GM10847 (cell line): ENCODE data around the gene CEP170B.

ENCODE experiments used
- POLR2A ChIP-seq: IDR thresholded peaks from 2 replicates; pipeline ENCODE4 v1.6.1; 2011; ENCODE audit not compliant: insufficient read length; ENCODE audit errors: extremely low read depth

The CEP170B gene

DNA sequence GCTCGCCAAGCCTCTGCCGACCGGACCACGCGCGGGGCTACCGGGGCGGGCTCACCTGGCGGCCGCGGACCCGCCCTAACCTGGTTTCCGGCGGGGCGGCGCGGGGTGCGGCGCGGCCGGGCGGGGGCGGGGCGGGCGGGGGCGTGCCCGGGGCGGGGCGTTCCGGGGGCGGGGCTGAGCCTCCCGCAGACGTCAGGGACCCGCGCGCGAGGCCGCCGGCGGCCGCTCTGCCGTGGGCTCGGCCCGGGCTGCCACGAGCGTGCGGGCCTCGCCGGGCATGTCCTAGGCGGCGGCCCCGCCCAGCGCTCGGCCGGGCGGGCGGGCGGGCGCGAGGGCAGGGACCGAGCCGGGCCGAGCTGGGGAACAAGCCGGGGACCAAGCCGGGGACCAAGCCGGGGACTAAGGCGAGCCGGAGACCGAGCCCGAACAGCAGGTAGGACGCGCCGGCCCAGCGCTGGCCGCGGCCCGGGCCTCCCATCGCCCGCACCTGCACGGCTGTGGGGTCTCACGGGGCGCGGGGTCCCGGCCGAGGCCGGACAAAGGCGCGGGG lies at the start of gene CEP170B:
Gene CEP170B, plus strand, starts transcription at position 188 of the 550 bp plus-strand sequence. CDS start 3,183 bp downstream, outside the sequence.
- no peak for TF ChIP-seq POLR2A

DNA sequence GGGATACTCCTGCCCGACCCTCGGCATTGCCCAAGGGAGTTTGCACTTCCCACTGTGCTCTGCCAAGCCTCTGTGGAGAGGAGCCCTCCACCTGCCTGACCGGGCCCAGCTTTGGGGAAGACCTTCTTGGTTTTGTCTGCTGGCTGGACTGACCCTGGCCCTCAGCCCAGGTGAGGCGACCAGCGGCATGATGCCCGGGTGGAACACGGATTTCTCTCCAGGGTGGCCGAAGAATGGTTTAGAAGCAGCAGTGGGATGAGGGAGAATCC lies 48.5 kb upstream of the CEP170B start:
- no peak for TF ChIP-seq POLR2A

DNA sequence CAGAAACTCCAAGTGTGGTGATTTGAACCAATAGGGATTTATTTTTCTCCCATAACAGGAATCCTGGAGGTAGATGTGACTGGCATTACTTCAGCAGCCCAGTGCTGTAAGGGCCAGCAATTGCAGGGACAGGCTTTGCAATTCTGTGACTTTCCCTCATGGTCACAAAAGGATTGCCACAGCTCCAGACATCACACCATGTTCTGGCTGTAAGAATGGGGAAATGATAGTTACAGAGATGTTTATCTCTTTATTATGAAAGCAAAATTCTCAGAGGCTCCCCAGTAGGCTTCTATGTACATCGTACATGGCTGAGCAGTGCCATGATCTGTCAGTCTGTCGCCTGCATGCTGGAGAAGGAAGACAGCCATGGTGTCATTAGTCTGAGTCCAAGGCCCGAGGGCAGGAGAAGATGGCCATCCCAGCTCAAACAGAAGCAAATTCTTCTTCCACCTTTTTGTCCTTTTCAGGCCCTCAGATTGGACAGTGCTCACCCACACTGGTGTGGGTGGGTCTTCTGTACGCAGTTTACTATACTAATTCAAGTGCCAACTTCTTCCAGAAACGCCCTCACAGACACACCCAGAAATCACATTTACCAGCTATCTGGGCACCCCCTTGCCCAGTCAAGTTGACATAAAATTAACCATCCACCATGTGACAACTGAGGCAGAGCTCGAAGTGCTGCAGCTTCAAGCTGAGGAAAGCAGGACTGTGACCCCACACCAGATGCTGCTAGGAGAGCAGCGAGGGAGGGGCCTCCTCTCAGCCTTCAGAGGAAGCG lies 46.9 kb upstream of the CEP170B start:
- no peak for TF ChIP-seq POLR2A

DNA sequence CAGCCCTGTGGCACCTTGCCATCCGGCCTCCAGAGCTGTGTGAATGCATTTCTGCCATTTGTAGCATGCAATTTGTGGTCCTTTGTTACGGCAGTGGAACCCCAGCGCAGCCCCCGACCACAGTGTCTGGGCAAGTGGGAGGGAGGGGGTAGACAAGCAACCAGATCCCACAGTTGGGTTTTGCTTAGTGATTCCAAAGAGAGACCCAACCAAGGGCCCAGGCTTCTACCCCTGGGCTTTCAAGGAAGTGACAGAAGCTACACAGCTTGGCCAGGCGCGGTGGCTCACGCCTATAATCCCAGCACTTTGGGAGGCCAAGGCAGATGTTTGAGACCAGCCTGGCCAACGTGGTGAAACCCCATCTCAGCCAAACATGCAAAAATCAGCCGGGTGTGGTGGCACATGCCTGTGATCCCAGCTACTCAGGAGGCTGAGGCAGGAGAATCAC lies 46.3 kb upstream of the CEP170B start:
- no peak for TF ChIP-seq POLR2A

DNA sequence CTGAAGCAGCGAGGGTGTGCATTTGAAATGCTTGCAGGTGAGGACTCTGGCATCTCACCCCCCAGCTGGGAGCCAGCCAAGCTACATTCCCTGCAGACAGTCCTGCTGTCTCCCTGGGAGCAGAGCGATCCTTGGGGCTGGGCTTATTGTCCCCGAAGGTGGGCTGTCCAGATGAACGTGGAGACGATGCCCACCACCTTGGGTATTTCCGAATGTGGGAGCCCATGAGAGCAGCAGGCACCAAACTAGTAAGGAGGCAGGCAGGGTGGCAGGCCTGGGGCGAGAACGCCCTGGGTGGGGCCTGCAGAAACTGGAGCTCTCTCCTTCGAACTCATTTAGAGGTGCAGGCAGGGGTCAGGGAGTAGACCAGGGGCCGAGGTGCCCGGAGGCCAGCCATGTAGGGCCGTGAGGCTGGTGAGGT lies 45.7 kb upstream of the CEP170B start:
- no peak for TF ChIP-seq POLR2A

DNA sequence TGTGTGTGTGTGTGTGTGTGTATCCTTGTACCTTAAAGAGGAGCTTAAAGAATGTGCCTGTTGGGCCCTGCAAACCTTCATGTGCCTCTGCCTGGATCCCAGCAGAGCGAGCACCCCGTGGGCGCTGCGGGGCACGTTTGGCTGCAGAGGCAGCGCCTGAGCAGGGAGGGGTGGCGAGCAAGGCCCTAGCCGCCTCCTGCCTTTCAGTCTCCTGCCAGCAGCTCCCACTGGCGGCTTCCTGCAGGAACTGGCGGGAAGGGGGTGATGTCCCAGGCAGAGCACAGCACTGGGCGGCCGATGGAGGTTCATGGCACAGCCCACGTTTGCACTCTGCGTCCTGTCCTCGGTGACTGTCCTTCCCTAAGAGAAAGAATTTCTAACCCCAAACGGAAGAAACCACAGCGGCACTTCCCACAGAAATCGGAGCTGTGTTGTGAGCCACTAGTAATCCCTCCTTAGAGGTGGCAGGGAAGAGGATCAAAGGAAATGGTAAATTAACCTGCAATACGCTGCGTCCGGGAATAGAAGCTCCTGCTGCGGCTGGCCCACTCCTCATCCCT lies 44.3 kb upstream of the CEP170B start:
- TF ChIP-seq POLR2A = no peak

DNA sequence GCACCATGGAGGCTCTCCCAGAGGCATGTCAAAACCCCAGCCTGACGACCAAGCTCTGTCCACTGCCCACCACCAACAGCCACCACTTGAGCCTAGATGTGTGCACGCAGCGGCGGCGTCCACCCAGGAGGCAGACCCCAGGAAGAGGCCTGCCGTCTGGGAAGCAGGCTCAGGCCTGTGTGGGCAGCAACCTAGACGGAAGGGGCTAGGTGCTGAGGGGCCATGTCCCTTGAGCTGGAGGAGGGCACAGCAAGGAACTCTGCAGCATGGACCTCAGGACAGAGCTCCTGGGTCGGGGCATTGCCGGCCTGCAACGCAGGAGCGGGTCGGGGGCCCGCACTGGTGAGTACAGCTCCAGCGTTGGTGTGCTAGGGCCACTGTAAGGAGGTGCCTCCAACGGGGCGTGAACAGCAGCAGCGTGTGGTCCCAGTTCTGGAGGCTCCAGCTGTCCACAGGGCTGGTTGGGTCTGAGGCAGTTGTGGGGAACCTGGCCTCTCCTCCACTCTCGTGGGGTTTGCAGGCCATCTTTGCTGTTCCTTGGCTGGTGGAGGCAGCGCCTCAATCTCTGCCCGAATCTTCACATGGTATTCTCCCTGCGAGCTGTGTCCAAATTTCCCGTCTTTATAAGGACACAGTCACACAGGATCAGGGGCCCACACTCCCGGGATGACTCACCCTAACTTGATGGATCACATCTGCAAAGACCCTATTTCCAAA lies 43.7 kb upstream of the CEP170B start:
- TF ChIP-seq POLR2A = no peak

DNA sequence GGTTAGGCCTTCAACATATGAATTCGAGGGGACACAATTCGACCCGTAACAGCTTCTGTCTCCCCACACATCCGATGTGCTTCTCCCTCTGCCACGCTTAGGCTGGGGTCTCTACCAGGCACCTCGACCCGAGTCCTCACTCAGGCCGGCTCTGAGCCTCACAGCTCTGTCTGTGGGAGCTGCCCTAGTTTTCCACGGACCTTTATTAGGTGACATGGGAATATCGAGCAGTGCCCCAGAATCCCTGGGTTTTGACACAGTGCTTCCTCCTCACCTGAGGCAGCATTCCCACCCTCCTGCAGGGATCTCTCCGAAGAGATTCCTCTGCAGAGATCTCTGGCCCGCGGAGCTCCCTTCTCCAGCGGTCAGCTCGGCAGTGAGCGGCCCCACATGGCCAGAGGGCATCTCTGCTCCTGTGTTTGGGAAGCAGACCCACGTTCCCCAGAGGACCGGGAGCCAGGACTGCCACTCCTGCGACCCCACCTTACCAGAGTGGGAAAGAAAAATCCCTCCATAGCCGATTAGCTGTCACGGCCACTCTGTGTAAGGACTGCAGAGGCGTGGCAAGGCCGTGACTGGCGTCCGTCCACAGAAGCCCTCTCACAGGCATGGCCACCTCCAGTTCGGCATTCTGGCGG lies 43.0 kb upstream of the CEP170B start:
- no peak for TF ChIP-seq POLR2A

DNA sequence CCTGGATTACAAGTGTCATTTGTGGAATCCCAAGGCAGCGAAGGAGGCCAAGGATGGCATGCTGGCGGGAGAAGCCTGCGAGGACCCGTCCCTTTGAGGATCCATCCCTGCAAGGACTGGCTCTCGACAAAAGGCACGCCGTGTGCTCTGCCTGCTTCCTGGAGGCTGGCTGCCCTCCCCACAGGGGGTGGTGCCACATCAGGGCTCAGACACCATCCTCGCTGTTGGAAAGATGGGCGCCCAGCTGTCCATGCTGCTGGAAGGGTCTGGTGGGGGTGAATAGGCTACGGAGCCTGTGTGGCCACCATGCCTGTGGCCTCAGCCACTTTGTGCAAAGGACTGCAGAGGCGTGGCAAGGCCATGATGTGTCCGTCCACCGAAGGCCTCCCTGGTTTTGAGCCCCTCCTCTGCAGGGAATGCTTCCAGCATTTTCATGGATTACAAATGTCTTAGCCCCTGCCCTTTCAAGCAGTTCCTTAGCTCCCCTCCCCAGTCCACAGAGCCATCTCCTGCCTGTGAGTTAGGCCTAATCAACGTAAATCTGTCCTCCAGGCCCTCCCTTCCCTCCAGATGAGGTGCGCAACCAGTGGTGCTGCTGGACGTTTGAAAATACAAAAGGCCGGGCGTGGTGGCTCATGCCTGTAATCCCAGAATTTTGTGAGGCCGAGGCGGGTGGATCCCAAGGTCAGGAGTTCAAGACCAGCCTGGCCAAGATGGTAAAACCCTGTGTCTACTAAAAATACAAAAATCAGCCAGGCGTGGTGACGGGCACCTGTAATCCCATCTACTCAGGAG lies 42.0 kb upstream of the CEP170B start:
- no peak for TF ChIP-seq POLR2A

DNA sequence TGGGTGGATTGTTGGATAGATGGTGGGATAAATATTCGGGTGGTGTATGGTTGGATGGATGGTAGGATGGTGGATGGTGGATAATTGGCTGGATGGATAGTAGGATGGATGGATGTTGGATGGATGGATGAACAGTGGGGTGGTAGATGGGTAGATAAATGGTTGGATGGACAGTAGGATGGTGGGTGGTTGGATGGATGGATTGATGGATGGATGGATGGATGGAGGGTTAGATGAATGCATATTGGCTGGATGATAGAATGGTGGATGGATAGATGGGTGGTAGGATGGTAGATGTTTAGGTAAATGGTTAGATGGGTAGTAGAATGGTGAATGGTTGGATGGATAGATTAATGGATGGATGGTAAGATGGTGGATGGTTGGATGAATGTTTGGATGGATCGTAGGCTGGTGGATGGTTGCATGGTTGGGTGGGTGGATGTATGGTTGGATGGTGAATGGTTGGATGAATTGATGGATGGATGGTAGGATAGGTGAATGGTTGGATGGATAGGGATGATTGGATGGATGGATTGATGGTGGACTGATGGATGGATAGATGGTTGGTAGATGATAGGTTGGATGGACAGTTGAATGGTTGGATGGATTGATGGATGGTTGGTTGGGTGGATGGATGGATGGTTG lies 40.6 kb upstream of the CEP170B start:
- no peak for TF ChIP-seq POLR2A

DNA sequence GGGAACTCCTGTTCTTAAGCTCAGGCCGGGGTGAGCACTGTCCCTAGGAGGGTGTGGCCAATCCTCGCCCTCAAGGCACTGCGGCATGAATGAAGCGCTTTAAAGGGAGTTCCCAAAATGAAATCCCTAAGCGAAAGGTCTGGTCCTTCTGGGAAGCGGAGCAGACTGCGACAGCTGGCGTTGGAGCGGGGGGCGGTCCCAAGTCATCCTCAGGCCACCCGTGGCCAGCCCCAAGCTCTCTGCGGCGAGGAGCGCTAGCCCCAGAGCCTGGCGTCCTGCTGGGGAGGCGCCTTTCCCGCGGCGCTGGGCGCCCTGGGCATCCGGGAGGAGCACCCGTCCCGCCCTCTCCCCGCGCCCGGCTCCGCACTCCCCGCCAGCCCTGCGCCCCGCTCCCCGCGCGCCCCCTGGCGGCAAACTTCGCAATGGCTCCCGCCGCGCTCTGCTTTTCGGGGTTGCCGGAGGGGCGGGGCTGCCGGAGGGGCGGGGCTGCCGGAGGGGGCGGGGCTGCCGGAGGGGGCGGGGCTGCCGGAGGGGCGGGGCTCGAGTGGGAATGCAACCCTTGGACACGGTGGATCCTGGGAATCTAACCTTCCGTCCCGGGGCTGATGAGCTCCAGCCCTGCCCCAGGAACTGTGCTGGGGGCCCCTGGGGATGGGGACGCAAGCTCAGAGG lies 38.7 kb upstream of the CEP170B start:
- TF ChIP-seq POLR2A = no peak

DNA sequence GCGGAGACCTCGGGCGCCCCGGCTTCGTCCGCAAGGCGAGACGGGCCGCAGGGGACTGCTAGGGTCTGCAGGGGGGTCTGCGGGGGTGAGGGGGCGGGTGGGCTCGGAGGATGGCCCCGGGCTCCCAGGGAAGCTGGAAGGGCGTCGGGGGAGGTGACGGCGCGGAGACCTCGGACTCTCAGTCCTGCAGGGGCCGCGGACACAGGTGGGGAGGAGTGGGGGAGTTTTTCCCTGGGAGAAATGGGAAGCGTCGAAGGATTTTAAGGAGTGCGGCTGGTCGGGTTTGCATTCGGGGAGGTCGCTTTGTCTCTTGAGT lies 38.2 kb upstream of the CEP170B start:
- TF ChIP-seq POLR2A = no peak

DNA sequence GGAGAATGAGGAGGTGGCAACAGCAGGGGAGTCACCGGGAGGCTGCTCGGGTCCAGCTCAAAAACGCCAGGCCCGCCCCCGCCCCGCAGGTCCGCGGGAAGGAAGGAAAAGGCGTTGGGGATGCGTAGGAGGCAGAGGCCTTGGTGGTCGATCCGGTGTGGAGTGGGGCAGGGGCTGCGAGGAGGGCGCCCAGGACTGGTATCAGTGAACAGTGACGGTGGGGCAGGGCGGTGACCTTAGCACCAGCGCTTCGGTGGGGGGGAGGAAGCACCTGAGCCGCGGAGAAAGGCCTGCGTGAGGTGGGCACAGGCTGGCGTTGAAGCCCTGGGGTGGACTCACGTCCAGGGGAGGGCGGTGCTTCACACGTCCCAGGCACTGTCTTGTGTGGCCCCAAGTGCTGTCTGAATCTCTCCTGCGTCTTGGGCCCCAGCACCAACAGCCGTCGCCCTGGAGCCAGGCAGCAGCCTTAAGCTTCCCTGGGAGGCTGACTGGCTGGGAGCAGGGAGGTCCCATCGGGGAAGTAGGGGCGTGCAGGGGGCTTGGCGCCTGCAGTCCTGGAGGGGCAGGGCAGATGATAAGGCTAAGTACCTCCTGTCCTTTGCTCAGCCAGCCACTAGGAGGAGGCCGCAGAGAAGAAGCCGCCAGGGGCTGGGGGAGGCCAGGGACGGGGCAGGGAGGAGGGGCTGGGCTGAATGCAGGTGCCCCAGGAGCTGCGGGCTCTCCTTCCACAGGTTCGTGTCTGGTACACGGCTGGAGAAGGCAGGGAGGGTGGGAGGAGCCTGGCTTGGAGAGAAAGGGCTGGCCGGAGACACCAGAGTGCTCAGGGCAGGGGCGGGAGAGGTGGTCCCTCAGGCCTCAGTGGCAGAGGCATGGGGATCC lies 37.7 kb upstream of the CEP170B start:
- TF ChIP-seq POLR2A = no peak

DNA sequence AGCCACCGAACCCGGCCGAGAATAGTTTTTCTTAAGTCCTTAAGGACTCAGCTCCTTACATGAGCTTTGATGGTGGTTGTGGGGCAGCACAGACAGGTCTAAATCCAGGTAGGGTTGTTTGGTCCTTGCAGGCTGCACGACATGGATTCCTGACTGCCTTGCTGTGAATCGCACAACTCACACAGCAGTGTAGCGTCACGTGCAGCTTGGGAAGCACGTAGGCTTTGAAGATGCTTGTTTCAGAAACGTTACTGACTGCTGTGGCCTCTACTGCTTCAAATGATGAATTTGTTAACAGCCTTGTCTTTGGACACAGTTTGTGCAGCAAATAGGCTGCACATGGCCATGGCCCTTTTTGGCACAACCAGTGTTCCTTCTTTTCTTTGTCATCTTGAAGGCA lies 34.3 kb upstream of the CEP170B start:
- no peak for TF ChIP-seq POLR2A
